GM23338 (cell line): ENCODE measurements around the gene CDC23. TPM values are rescaled to one million over a fixed set of nuclear protein-coding genes. Genes with fewer than 3 reads are reported as not detected.

Source experiments
- ATAC-seq: fragments of 200-7000 bp; cut with Tn5 transposase; 3 replicates; pipeline ENCODE4 v1.9.1; 2020
- DNase-seq: peaks from one replicate; pipeline ENCODE4 v3.0.0-alpha.2; 2015; ENCODE audit warnings: low spot score
- H2AFZ ChIP-seq: fragments of 200-600 bp; sonication (generic); 2 replicates; pipeline ENCODE4 v1.8.0; 2016; ENCODE audit warnings: antibody characterized with exemption, mild to moderate bottlenecking, moderate library complexity
- H3F3A ChIP-seq: fragments of 200-600 bp; sonication (generic); replicated peaks from 2 replicates; pipeline ENCODE4 v1.8.0; 2017; ENCODE audit warnings: antibody characterized with exemption, mixed run types, low read depth
- H3K27ac ChIP-seq: fragments of 200-600 bp; sonication (generic); 2 replicates; pipeline ENCODE4 v1.6.1; 2016; ENCODE audit warnings: low read depth
- H3K27me3 ChIP-seq: fragments of 200-600 bp; sonication (generic); 2 replicates; pipeline ENCODE4 v1.8.0; 2016; ENCODE audit warnings: mild to moderate bottlenecking, mixed run types, moderate library complexity; ENCODE audit not compliant: insufficient read depth
- H3K36me3 ChIP-seq: fragments of 200-600 bp; sonication (generic); 2 replicates; pipeline ENCODE4 v1.8.0; 2016; ENCODE audit warnings: mild to moderate bottlenecking; ENCODE audit not compliant: insufficient read depth
- H3K4me1 ChIP-seq: fragments of 200-600 bp; sonication (generic); 2 replicates; pipeline ENCODE4 v1.8.0; 2016; ENCODE audit warnings: mild to moderate bottlenecking, moderate library complexity; ENCODE audit not compliant: insufficient read depth
- H3K4me2 ChIP-seq: fragments of 200-600 bp; sonication (generic); 2 replicates; pipeline ENCODE4 v1.7.1; 2017; ENCODE audit warnings: mixed run types
- H3K4me3 ChIP-seq: fragments of 200-600 bp; sonication (generic); 2 replicates; pipeline ENCODE4 v1.6.1; 2016; ENCODE audit warnings: mixed run types
- H3K79me2 ChIP-seq: fragments of 200-600 bp; sonication (generic); replicated peaks from 2 replicates; pipeline ENCODE4 v1.8.0; 2017; ENCODE audit warnings: mild to moderate bottlenecking; ENCODE audit not compliant: insufficient read depth
- H3K9me2 ChIP-seq: fragments of 200-600 bp; sonication (generic); 2 replicates; pipeline ENCODE4 v1.8.0; 2017; ENCODE audit not compliant: insufficient read depth
- H4K20me1 ChIP-seq: fragments of 200-600 bp; sonication (generic); replicated peaks from 2 replicates; pipeline ENCODE4 v1.8.0; 2017; ENCODE audit warnings: mild to moderate bottlenecking; ENCODE audit not compliant: insufficient read depth
- H3K27ac Mint-ChIP-seq: 2 replicates; pipeline ENCODE4 v1.8.0; 2020; ENCODE audit warnings: inconsistent platforms, mild to moderate bottlenecking, moderate library complexity, mixed read lengths
- H3K27me3 Mint-ChIP-seq: 3 replicates; pipeline ENCODE4 v1.8.0; 2022; ENCODE audit warnings: low read depth, mild to moderate bottlenecking, moderate library complexity, mixed read lengths, inconsistent platforms; ENCODE audit not compliant: insufficient read depth, poor library complexity
- H3K36me3 Mint-ChIP-seq: 3 replicates; pipeline ENCODE4 v1.8.0; 2021; ENCODE audit warnings: low read depth, mild to moderate bottlenecking, inconsistent platforms, moderate library complexity, mixed read lengths
- H3K4me1 Mint-ChIP-seq: 3 replicates; pipeline ENCODE4 v1.8.0; 2020; ENCODE audit warnings: mild to moderate bottlenecking, inconsistent platforms, mixed read lengths
- H3K4me3 Mint-ChIP-seq: 3 replicates; pipeline ENCODE4 v1.8.0; 2021; ENCODE audit warnings: moderate library complexity, mild to moderate bottlenecking, inconsistent platforms, mixed read lengths
- H3K9me3 Mint-ChIP-seq: 3 replicates; pipeline ENCODE4 v1.8.0; 2020; ENCODE audit warnings: moderate library complexity, mild to moderate bottlenecking, inconsistent platforms, mixed read lengths
- CREB1 ChIP-seq: fragments of 250-450 bp; sonication (Bioruptor Pico); IDR thresholded peaks from 2 replicates; pipeline ENCODE4 v1.5.0; 2020; ENCODE audit warnings: low read depth, mild to moderate bottlenecking, moderate library complexity
- CTCF ChIP-seq, 2 experiments: fragments of 200-600 bp in 1 of 2; sonication (generic) in 1 of 2; conservative IDR thresholded peaks; 2 replicates each; pipeline versions ENCODE4 v1.5.1 to v1.6.1; 2016 to 2017; ENCODE audit warnings: antibody characterized with exemption in 2 of 2, low read depth in 2 of 2, mild to moderate bottlenecking in 2 of 2, moderate library complexity in 1 of 2
- EZH2phosphoT487 ChIP-seq: fragments of 200-600 bp; sonication (generic); IDR thresholded peaks from one replicate; pipeline ENCODE4 v1.8.1; 2018; ENCODE audit warnings: antibody characterized with exemption; ENCODE audit not compliant: unreplicated experiment
- JUNB ChIP-seq: IDR thresholded peaks from one replicate; pipeline ENCODE4 v1.6.1; 2016; ENCODE audit warnings: antibody characterized with exemption; ENCODE audit not compliant: unreplicated experiment
- NANOG ChIP-seq: IDR thresholded peaks from 2 replicates; pipeline ENCODE4 v1.6.1; 2016; ENCODE audit warnings: antibody characterized with exemption, borderline replicate concordance
- POLR2AphosphoS5 ChIP-seq: IDR thresholded peaks from 2 replicates; pipeline ENCODE4 v1.6.1; 2016; ENCODE audit warnings: antibody characterized with exemption, low read depth
- STAT1 ChIP-seq: IDR thresholded peaks from one replicate; pipeline ENCODE4 v1.6.1; 2016; ENCODE audit warnings: antibody characterized with exemption; ENCODE audit not compliant: unreplicated experiment
- ZNF331 ChIP-seq: fragments of 250-450 bp; sonication (Bioruptor Pico); IDR thresholded peaks from 2 replicates; pipeline ENCODE4 v1.5.0; 2020; ENCODE audit warnings: low read depth, mild to moderate bottlenecking, moderate library complexity
- ZNF462 ChIP-seq: fragments of 250-450 bp; sonication (Bioruptor Pico); IDR thresholded peaks from 2 replicates; pipeline ENCODE4 v1.5.0; 2020; ENCODE audit warnings: mild to moderate bottlenecking, moderate library complexity
- polyA plus RNA-seq: library from polyadenylated mRNA; unstranded; fragments of >200 nt; fragmentation: Nextera tagmentation; extraction: Ambion mirVana; gene quantifications from 2 replicates; pipeline ENCODE4 v1.2.1, GENCODE V29; 2016
- total RNA-seq: library from RNA; depleted of rRNA; stranded (reverse); fragments of >200 nt; shearing (Covaris generic); gene quantifications from 2 replicates; pipeline ENCODE4 v1.2.3, GENCODE V29; 2014
- TF ChIP-seq, protein P1 (sequence below): IDR thresholded peaks from 2 replicates; pipeline ENCODE4 v1.6.1; 2016; ENCODE audit warnings: antibody characterized with exemption
- TF ChIP-seq, protein P2 (sequence below): IDR thresholded peaks from one replicate; pipeline ENCODE4 v1.6.1; 2018; ENCODE audit warnings: antibody characterized with exemption; ENCODE audit not compliant: unreplicated experiment

The CDC23 gene
- total and polyA plus RNA-seq, 2 experiments from 2014 or later = 28.0 to 45.9 TPM

GRCh38 chr5:138160706-138161105 is 52.4 kb downstream of the CDC23 start:
- peaks cover 84% of the 10 kb centered on the region for H3K36me3 ChIP-seq

More at GRCh38 chr5:138160706-138161105, 52.4 kb downstream of the CDC23 start:
- no peak for DNase-seq
- H3F3A ChIP-seq = no peaks in the 10 kb centered on the region
- H3K27ac ChIP-seq = no peak overlapping the region
- Mint-ChIP-seq H3K4me1 (no peaks in the 10 kb centered on the region), H3K4me3 (no peak overlapping the region), H3K36me3 (peaks cover 92% of the 10 kb centered on the region), H3K27ac (no peak overlapping the region), H3K27me3 (peaks cover 1% of the 10 kb centered on the region), H3K9me3 (no peaks in the 10 kb centered on the region)
- no peak overlapping the region for H2AFZ ChIP-seq
- no peaks in the 10 kb centered on the region for H3K79me2 ChIP-seq
- TF ChIP-seq ZNF331 (no peak), POLR2AphosphoS5 (no peak), JUNB (no peak), CTCF (conservative IDR thresholded peaks at IDR 0.05; ENCODE audit: low read depth in 2 of 2) (no peak), STAT1 (no peak), ZNF462 (CRISPR knock-in tag) (no peak), EZH2phosphoT487 (no peak), NANOG (no peak), CREB1 (no peak)
- TF ChIP-seq, protein P1, sequence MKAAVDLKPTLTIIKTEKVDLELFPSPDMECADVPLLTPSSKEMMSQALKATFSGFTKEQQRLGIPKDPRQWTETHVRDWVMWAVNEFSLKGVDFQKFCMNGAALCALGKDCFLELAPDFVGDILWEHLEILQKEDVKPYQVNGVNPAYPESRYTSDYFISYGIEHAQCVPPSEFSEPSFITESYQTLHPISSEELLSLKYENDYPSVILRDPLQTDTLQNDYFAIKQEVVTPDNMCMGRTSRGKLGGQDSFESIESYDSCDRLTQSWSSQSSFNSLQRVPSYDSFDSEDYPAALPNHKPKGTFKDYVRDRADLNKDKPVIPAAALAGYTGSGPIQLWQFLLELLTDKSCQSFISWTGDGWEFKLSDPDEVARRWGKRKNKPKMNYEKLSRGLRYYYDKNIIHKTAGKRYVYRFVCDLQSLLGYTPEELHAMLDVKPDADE = no peak
- TF ChIP-seq, protein P2, sequence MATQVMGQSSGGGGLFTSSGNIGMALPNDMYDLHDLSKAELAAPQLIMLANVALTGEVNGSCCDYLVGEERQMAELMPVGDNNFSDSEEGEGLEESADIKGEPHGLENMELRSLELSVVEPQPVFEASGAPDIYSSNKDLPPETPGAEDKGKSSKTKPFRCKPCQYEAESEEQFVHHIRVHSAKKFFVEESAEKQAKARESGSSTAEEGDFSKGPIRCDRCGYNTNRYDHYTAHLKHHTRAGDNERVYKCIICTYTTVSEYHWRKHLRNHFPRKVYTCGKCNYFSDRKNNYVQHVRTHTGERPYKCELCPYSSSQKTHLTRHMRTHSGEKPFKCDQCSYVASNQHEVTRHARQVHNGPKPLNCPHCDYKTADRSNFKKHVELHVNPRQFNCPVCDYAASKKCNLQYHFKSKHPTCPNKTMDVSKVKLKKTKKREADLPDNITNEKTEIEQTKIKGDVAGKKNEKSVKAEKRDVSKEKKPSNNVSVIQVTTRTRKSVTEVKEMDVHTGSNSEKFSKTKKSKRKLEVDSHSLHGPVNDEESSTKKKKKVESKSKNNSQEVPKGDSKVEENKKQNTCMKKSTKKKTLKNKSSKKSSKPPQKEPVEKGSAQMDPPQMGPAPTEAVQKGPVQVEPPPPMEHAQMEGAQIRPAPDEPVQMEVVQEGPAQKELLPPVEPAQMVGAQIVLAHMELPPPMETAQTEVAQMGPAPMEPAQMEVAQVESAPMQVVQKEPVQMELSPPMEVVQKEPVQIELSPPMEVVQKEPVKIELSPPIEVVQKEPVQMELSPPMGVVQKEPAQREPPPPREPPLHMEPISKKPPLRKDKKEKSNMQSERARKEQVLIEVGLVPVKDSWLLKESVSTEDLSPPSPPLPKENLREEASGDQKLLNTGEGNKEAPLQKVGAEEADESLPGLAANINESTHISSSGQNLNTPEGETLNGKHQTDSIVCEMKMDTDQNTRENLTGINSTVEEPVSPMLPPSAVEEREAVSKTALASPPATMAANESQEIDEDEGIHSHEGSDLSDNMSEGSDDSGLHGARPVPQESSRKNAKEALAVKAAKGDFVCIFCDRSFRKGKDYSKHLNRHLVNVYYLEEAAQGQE = no peak
- H4K20me1 ChIP-seq = peaks cover 6% of the 10 kb centered on the region
- no peaks in the 10 kb centered on the region for H3K9me2 ChIP-seq
- no peak for ATAC-seq
- H3K4me1 ChIP-seq = no peaks in the 10 kb centered on the region
- H3K27me3 ChIP-seq = no peaks in the 10 kb centered on the region
- H3K4me2 ChIP-seq = no peak overlapping the region
- no peak overlapping the region for H3K4me3 ChIP-seq
